ENCODE data around the gene TSPAN12. TPM values are rescaled to one million over a fixed set of nuclear protein-coding genes. Genes with fewer than 3 reads are reported as not detected.

The TSPAN12 gene
- total RNA-seq, 1 donor, result not detected

GRCh38 chr7:120829487-120829886 lies 28.5 kb downstream of the TSPAN12 start:
- H3K27me3 ChIP-seq (ENCODE audit: insufficient read depth, low read length), result no peaks in the 10 kb centered on the region
- H3K9me3 ChIP-seq (ENCODE audit: low read depth, low read length), result no peaks in the 10 kb centered on the region

GRCh38 chr7:120828528-120828927 lies 29.4 kb downstream of the TSPAN12 start:
- no peak overlapping the region for H3K4me3 ChIP-seq (ENCODE audit: low read length)
- H3K9me3 ChIP-seq (ENCODE audit: low read depth, low read length), result no peaks in the 10 kb centered on the region
- no peaks in the 10 kb centered on the region for H3K27me3 ChIP-seq (ENCODE audit: insufficient read depth, low read length)
- no peaks in the 10 kb centered on the region for H3K4me1 ChIP-seq (ENCODE audit: insufficient read depth, low read length)

More at GRCh38 chr7:120829487-120829886, 28.5 kb downstream of the TSPAN12 start:
- Histone ChIP-seq H3K4me3 (ENCODE audit: low read length) (no peak overlapping the region), H3K4me1 (ENCODE audit: insufficient read depth, low read length) (no peaks in the 10 kb centered on the region)

GRCh38 chr7:120827371-120828118 lies 30.4 kb downstream of the TSPAN12 start:
- Histone ChIP-seq H3K27me3 (ENCODE audit: insufficient read depth, low read length) (peaks cover 4% of the 10 kb centered on the region), H3K4me1 (ENCODE audit: insufficient read depth, low read length) (no peaks in the 10 kb centered on the region), H3K4me3 (ENCODE audit: low read length) (no peak overlapping the region), H3K9me3 (ENCODE audit: low read depth, low read length) (no peaks in the 10 kb centered on the region)

DNA sequence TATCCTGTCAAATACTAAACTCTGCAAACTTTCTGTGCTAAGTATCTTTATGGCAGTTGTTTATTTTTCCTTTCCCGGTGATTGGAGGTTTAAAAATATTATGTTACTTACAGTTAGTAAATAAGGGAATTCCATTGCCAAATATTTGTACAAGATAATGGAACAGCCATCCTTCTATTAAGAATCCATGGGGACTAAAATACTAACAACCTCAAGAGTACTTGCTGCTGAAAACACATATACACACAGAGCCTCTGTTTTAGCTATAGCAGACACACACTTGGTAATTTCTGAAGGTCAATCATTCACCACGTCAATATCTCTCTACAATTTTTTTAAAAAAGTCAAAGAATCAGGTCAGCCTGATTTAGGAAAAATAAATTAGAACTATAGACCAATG lies 32.4 kb downstream of the TSPAN12 start:
- no peak overlapping the region for H3K4me3 ChIP-seq (ENCODE audit: low read length)
- no peaks in the 10 kb centered on the region for H3K9me3 ChIP-seq (ENCODE audit: low read depth, low read length)
- no peaks in the 10 kb centered on the region for H3K4me1 ChIP-seq (ENCODE audit: insufficient read depth, low read length)
- peaks cover 4% of the 10 kb centered on the region for H3K27me3 ChIP-seq (ENCODE audit: insufficient read depth, low read length)

DNA sequence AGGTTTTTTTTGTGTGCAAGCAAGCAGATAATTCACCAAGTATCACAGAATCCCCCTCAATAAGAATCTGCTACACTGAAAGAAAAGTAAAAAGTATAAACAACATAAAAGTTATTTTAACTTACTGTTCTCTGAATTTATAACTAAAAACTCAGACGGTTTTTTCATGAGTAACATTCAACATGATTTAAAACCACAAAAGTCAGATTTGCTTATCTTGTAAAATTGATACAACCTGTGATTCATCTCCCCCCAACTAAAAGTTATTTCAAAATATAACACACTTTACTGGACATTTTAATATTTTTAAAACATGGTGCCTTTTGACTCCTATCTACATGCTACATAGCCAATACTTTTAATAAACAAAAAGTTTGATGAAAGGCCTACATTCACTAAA lies 32.8 kb downstream of the TSPAN12 start:
- Histone ChIP-seq H3K4me1 (ENCODE audit: insufficient read depth, low read length) (no peaks in the 10 kb centered on the region), H3K4me3 (ENCODE audit: low read length) (no peak overlapping the region), H3K27me3 (ENCODE audit: insufficient read depth, low read length) (peaks cover 4% of the 10 kb centered on the region), H3K9me3 (ENCODE audit: low read depth, low read length) (no peaks in the 10 kb centered on the region)

DNA sequence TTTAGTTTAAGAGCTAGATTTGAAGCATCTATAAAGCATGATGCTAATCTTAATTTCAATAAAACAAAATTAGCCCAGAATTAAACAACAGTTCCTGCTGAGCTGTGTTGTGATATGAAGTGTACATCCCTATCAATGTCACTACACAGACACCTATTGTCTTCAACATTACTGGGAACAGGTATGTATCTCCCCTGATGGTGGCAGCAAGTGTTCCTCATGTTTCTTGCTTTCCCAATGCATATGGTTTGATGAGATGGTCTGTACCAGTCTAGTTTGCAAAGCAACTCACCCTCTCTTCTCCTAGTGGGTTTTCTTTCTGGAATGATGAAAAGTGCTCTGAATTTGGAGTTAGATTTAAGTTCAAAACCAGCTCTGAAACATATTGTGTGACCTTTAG lies 38.1 kb downstream of the TSPAN12 start:
- H3K27me3 ChIP-seq (ENCODE audit: insufficient read depth, low read length), result peaks cover 4% of the 10 kb centered on the region
- H3K9me3 ChIP-seq (ENCODE audit: low read depth, low read length), result no peaks in the 10 kb centered on the region
- H3K4me3 ChIP-seq (ENCODE audit: low read length), result no peak overlapping the region
- no peaks in the 10 kb centered on the region for H3K4me1 ChIP-seq (ENCODE audit: insufficient read depth, low read length)

GRCh38 chr7:120817851-120818250 lies 40.1 kb downstream of the TSPAN12 start:
- no peak overlapping the region for H3K4me3 ChIP-seq (ENCODE audit: low read length)
- no peaks in the 10 kb centered on the region for H3K4me1 ChIP-seq (ENCODE audit: insufficient read depth, low read length)
- peaks cover 2% of the 10 kb centered on the region for H3K27me3 ChIP-seq (ENCODE audit: insufficient read depth, low read length)
- no peaks in the 10 kb centered on the region for H3K9me3 ChIP-seq (ENCODE audit: low read depth, low read length)

GRCh38 chr7:120814253-120814939 lies 43.5 kb downstream of the TSPAN12 start:
- no peak overlapping the region for H3K4me3 ChIP-seq (ENCODE audit: low read length)
- no peaks in the 10 kb centered on the region for H3K4me1 ChIP-seq (ENCODE audit: insufficient read depth, low read length)
- no peaks in the 10 kb centered on the region for H3K9me3 ChIP-seq (ENCODE audit: low read depth, low read length)
- no peaks in the 10 kb centered on the region for H3K27me3 ChIP-seq (ENCODE audit: insufficient read depth, low read length)

DNA sequence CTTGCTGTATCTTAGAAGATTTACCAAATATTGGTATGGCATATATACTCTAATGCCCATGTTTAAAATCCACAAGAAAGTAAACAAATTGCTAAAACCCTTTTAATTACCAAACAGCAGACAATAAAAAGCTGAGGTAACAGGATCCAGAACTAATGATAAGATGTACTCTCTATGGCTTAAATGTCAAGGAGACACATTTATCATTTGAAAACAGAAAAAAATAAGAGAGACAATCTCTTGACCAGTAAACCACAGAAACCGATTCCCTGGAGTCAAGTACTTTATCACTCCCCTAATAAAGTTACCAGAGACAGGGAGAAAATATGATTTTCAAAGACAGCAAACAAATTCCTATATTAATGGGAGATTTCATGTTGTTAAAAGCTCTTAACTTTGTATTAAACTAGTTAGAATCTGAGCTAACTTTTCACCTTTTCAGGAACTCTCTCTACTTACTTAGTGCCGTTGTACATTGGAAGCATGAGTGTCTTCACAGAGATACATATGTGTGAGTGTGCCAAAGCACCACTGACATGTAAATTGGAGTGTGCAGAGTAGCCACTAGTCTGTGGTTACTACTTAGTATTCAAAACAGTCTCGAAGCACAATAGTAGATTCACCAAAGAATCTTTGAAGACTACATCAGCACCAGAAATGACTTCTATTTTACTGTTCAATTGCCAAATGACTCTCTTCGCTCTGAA lies 44.2 kb downstream of the TSPAN12 start:
- Histone ChIP-seq H3K27me3 (ENCODE audit: insufficient read depth, low read length) (no peaks in the 10 kb centered on the region), H3K9me3 (ENCODE audit: low read depth, low read length) (no peaks in the 10 kb centered on the region), H3K4me1 (ENCODE audit: insufficient read depth, low read length) (no peaks in the 10 kb centered on the region), H3K4me3 (ENCODE audit: low read length) (no peak overlapping the region)

- H3K4me1 ChIP-seq (ENCODE audit: insufficient read depth, low read length), result no peaks in the 10 kb centered on the region
- H3K4me3 ChIP-seq (ENCODE audit: low read length), result no peak overlapping the region
- no peaks in the 10 kb centered on the region for H3K9me3 ChIP-seq (ENCODE audit: low read depth, low read length)
- no peaks in the 10 kb centered on the region for H3K27me3 ChIP-seq (ENCODE audit: insufficient read depth, low read length)
Measured at GRCh38 chr7:120813089-120813488, 44.9 kb downstream of the TSPAN12 start.

DNA sequence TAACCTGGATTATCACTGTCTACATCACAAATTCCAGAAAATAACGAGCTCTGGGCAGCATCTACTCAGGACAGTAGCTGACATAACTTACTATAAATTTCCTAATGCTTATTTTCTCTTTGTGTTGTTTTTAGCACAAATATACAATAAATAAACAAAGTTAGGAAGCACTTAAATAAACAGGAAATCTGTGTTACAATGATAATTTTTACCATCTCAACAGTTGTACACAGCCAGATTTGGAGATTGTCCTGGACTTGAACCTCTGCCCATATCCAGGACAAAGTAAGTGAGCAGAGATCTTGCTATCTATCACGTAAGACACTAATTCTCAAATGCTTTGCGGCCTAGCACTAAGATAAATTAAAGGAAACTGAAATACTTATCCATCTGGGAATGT lies 48.7 kb downstream of the TSPAN12 start:
- Histone ChIP-seq H3K4me3 (ENCODE audit: low read length) (no peak overlapping the region), H3K9me3 (ENCODE audit: low read depth, low read length) (no peaks in the 10 kb centered on the region), H3K4me1 (ENCODE audit: insufficient read depth, low read length) (no peaks in the 10 kb centered on the region), H3K27me3 (ENCODE audit: insufficient read depth, low read length) (no peaks in the 10 kb centered on the region)

DNA sequence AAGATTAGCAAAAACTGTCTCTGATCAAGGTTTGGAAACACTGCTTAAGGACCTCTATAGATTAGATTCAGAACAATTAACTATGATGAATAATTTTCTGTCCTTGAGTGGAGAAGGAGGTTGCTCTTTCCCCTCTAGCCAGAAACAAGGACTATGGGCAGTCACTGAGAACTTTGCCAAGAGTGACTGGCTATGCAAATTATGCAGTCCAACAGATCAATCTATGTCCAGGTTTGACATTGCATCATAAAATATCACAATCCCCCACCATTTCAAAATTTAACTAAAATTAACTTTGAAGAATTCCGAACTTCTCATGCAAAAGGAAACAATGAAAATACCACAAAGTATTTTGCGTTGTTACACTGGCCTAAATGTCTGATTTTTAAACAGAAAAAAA lies 50.6 kb downstream of the TSPAN12 start:
- Histone ChIP-seq H3K9me3 (ENCODE audit: low read depth, low read length) (no peaks in the 10 kb centered on the region), H3K4me3 (ENCODE audit: low read length) (no peak overlapping the region), H3K4me1 (ENCODE audit: insufficient read depth, low read length) (no peaks in the 10 kb centered on the region), H3K27me3 (ENCODE audit: insufficient read depth, low read length) (no peaks in the 10 kb centered on the region)

GRCh38 chr7:120806669-120807068 lies 51.3 kb downstream of the TSPAN12 start:
- no peaks in the 10 kb centered on the region for H3K27me3 ChIP-seq (ENCODE audit: insufficient read depth, low read length)
- no peak overlapping the region for H3K4me3 ChIP-seq (ENCODE audit: low read length)
- H3K4me1 ChIP-seq (ENCODE audit: insufficient read depth, low read length), result no peaks in the 10 kb centered on the region
- no peaks in the 10 kb centered on the region for H3K9me3 ChIP-seq (ENCODE audit: low read depth, low read length)

DNA sequence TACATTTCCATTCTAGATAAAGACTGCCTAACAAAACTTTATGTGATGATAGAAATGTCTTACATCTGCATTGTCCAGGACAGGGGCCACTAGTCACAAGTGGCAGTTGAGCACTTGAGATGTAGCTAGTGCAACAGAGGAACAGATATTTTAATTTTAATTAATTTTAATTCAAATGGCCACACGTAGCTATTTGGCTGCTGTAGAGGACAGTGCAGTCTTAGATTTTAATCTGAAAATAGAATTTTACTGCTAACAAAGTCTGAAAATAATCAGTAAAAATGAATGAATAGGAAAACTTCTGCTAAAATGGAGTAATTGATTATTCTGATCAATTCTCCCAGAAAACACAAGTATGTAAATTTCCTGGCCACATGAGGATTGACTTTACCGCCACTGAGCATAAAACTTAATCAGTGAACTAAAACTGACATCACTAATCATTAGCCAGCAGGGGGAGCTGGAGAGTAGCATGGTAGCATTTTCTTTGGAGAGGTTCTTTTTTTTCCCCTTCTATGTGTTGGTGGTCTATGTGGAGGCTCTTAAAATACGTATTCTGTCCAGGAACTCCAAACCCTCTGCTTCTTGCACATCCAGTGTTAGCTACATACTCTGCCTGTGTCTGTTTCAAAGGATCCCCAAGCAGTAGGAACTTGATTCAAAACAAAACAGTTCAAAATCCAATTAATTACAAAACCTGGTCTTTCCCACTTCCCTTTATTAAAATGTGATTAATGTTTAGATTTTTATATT lies 52.1 kb downstream of the TSPAN12 start:
- H3K4me1 ChIP-seq (ENCODE audit: insufficient read depth, low read length), result no peaks in the 10 kb centered on the region

DNA sequence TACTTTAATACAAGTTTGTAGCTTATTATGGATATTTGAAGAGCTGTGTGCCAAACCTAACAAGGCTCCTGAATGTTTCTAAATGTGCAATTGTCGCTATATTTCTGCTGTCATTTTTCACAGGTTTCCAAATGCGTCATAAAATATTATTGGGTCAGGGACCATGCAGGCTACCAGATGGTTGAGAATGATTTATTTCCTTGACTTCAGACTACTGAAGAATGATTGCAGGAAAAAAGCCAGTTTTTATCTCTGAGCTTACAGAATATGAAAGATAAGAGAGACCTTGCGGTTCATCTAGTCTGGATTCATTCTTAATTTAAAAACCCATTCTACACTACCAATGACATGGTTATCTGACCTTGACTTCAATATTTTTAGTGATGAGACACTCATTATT lies 55.2 kb downstream of the TSPAN12 start:
- no peaks in the 10 kb centered on the region for H3K4me1 ChIP-seq (ENCODE audit: insufficient read depth, low read length)
- H3K27me3 ChIP-seq (ENCODE audit: insufficient read depth, low read length), result no peaks in the 10 kb centered on the region
- no peak overlapping the region for H3K4me3 ChIP-seq (ENCODE audit: low read length)
- H3K9me3 ChIP-seq (ENCODE audit: low read depth, low read length), result no peaks in the 10 kb centered on the region

More for the DNA sequence above, 52.1 kb downstream of the TSPAN12 start:
- Histone ChIP-seq H3K4me3 (ENCODE audit: low read length) (no peak overlapping the region), H3K27me3 (ENCODE audit: insufficient read depth, low read length) (no peaks in the 10 kb centered on the region), H3K9me3 (ENCODE audit: low read depth, low read length) (no peaks in the 10 kb centered on the region)

Data from mononuclear cell (primary cell).